Ishikawa (cell line): Measurements from ENCODE around the gene GALNTL6.
A peak's percentile ranks its signal among the peaks of the same experiment; 100 is the strongest.

ENCODE experiments used
- CEBPB ChIP-seq: IDR thresholded peaks from 2 replicates; pipeline ENCODE4 v1.6.1; 2012
- CREB1 ChIP-seq: IDR thresholded peaks from 2 replicates; pipeline ENCODE4 v1.6.1; 2012; ENCODE audit warnings: low read depth
- EGR1 ChIP-seq: IDR thresholded peaks from 2 replicates; pipeline ENCODE4 v1.6.1; 2012
- EP300 ChIP-seq: IDR thresholded peaks from 2 replicates; pipeline ENCODE4 v1.6.1; 2012; ENCODE audit warnings: borderline replicate concordance
- FOXM1 ChIP-seq: IDR thresholded peaks from 2 replicates; pipeline ENCODE4 v1.6.1; 2012; ENCODE audit warnings: low read depth, borderline replicate concordance
- NFIC ChIP-seq: IDR thresholded peaks from 2 replicates; pipeline ENCODE4 v1.6.1; 2012
- RAD21 ChIP-seq: IDR thresholded peaks from 2 replicates; pipeline ENCODE4 v1.6.1; 2012; ENCODE audit warnings: low read depth
- TAF1 ChIP-seq: IDR thresholded peaks from 2 replicates; pipeline ENCODE4 v1.6.1; 2012; ENCODE audit warnings: low read depth, mild to moderate bottlenecking
- TCF12 ChIP-seq: IDR thresholded peaks from 2 replicates; pipeline ENCODE4 v1.6.1; 2012; ENCODE audit warnings: low read depth
- TEAD4 ChIP-seq: IDR thresholded peaks from 2 replicates; pipeline ENCODE4 v1.6.1; 2012
- YY1 ChIP-seq: IDR thresholded peaks from 2 replicates; pipeline ENCODE4 v1.6.1; 2012; ENCODE audit warnings: low read depth
- ZBTB7A ChIP-seq: IDR thresholded peaks from 2 replicates; pipeline ENCODE4 v1.6.1; 2012; ENCODE audit warnings: low read depth
- TF ChIP-seq, protein P1 (sequence below): IDR thresholded peaks from 2 replicates; pipeline ENCODE4 v1.6.1; 2012
- TF ChIP-seq, protein P2 (sequence below): IDR thresholded peaks from 2 replicates; pipeline ENCODE4 v1.6.1; 2012; ENCODE audit warnings: low read depth, mild to moderate bottlenecking
- TF ChIP-seq, protein P3 (sequence below): IDR thresholded peaks from 2 replicates; pipeline ENCODE4 v1.6.1; 2012

Gene GALNTL6

DNA sequence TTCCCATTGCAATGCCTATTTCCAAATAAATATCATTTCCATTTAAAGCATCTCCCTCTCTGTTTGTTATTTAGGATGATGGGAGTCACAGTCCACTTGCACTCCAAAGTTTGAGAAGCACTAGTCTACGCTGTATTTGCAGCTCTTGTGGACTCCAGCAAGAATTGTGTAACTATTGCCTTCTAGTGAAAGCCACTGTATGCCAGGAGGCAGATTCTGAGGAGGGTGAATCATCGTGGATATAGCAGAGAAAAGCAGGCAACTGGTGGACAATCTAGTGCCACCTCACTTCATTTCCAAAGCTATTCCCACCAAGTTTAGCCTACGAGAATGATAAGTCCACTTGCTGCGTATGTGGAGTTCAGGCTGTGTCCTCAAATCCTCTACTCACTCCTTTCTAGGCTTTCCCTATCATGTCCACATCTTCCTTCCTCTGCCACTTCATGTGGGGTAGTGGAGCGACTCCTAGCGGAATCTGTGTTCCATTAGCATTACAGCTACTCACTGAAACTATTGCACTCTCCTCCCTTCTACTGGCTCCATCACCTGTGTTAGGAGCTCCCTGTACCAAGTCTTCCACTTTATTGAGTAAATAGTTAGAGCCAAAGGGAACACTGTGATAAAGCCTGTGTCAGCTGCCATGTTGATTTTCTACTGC, 853.6 kb downstream of the GALNTL6 start:
- TF ChIP-seq CREB1 (no peak), RAD21 (peak; percentile 32; the same call in 1 of the 2 replicates)

DNA sequence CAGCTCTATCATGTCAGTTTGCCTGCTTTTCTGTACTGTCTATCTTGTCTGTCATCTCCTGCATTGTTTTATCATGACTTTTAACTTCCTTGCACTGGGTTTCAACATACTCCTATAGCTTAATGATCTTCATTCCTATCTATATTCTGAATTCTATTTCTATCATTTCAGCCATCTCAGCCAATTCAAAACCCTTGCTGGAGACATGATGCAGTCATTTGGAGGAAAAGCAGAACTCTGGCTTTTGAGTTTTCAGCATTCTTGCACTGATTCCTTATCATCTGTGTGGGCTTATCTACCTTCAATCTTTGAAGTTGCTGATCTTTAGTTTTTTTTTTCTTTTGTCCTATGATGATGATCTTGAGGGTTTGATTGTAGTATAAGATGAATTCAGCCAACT, 861.6 kb downstream of the GALNTL6 start:
- TF ChIP-seq, protein P1, sequence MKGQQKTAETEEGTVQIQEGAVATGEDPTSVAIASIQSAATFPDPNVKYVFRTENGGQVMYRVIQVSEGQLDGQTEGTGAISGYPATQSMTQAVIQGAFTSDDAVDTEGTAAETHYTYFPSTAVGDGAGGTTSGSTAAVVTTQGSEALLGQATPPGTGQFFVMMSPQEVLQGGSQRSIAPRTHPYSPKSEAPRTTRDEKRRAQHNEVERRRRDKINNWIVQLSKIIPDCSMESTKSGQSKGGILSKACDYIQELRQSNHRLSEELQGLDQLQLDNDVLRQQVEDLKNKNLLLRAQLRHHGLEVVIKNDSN: no peak
- TF ChIP-seq CREB1: no peak
- TF ChIP-seq TAF1: no peak
- TF ChIP-seq TEAD4: no peak
- TF ChIP-seq YY1: no peak
- TF ChIP-seq, protein P2, sequence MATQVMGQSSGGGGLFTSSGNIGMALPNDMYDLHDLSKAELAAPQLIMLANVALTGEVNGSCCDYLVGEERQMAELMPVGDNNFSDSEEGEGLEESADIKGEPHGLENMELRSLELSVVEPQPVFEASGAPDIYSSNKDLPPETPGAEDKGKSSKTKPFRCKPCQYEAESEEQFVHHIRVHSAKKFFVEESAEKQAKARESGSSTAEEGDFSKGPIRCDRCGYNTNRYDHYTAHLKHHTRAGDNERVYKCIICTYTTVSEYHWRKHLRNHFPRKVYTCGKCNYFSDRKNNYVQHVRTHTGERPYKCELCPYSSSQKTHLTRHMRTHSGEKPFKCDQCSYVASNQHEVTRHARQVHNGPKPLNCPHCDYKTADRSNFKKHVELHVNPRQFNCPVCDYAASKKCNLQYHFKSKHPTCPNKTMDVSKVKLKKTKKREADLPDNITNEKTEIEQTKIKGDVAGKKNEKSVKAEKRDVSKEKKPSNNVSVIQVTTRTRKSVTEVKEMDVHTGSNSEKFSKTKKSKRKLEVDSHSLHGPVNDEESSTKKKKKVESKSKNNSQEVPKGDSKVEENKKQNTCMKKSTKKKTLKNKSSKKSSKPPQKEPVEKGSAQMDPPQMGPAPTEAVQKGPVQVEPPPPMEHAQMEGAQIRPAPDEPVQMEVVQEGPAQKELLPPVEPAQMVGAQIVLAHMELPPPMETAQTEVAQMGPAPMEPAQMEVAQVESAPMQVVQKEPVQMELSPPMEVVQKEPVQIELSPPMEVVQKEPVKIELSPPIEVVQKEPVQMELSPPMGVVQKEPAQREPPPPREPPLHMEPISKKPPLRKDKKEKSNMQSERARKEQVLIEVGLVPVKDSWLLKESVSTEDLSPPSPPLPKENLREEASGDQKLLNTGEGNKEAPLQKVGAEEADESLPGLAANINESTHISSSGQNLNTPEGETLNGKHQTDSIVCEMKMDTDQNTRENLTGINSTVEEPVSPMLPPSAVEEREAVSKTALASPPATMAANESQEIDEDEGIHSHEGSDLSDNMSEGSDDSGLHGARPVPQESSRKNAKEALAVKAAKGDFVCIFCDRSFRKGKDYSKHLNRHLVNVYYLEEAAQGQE: no peak
- TF ChIP-seq EGR1: no peak
- TF ChIP-seq RAD21: no peak
- TF ChIP-seq CEBPB: no peak
- TF ChIP-seq, protein P3, sequence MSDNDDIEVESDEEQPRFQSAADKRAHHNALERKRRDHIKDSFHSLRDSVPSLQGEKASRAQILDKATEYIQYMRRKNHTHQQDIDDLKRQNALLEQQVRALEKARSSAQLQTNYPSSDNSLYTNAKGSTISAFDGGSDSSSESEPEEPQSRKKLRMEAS: no peak
- TF ChIP-seq ZBTB7A: no peak
- no peak for TF ChIP-seq TCF12

DNA sequence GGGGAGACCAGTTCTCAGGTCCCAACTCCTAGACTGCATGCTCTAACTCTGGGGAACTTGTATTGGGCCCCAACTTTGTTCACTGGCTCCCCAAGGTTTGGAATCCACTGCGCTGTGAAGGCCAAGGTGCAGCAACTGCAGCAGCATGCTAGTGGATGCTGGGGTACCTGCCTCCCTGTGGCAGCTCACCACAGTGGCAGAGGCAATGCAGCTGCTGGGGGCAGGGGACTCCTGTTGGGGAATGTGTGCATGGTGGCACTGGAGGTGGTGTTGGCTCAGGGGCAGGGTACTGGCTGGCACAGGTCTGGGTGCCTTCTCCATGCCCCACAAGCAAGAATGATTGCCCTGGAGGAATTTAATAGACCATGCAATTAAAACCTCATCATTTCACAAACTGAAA, 862.0 kb downstream of the GALNTL6 start:
- TF ChIP-seq CEBPB: no peak
- no peak for TF ChIP-seq RAD21
- TF ChIP-seq FOXM1: no peak
- TF ChIP-seq CREB1: no peak
- TF ChIP-seq, protein P1: no peak
- TF ChIP-seq EP300: no peak
- TF ChIP-seq, protein P2: no peak
- no peak for TF ChIP-seq YY1
- no peak for TF ChIP-seq NFIC
- TF ChIP-seq, protein P3: no peak
- TF ChIP-seq TCF12: no peak
- no peak for TF ChIP-seq TAF1

DNA sequence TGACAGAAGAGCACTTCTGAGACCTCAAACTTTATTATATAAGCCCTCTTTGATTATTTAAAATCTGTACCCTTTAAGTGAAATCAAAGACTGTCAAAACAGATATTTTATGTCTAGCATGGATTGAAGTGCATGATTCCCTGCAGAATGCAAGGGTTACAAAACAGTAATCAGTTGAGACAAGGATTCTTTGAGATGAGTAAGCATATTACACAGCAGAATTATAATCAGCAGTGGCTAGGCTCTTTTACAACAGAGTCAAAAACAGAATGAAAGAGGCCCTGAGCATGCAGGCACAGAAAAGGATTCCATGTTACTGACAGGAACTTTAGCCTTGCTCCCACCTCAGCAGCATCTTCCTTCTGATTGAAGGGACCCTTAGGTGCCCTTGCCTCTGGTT, 867.5 kb downstream of the GALNTL6 start:
- TF ChIP-seq CREB1 (no peak), CEBPB (no peak), TEAD4 (no peak), TAF1 (no peak)
- TF ChIP-seq, protein P2: no peak

DNA sequence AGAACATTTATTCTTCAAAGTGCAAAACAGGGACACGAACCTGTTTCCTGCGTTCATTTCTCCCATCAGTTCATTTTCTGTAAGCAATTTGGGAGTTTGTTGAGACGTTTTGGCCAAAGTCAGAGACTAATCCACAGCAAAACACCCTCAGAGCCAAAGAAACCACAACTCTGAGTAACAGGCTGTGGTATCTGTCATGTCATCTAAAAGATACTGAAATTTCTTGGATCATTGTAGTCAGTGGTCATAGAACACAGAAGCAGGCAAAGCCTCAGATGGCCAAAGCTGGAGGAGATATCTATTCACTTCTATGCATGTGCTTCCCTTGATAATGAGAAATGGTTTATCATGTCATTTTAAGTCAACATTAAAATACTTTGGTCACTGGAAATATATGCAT, 869.8 kb downstream of the GALNTL6 start:
- TF ChIP-seq EGR1 (no peak), EP300 (no peak), FOXM1 (no peak), TCF12 (no peak), YY1 (no peak), ZBTB7A (no peak), NFIC (no peak), CEBPB (no peak), TEAD4 (no peak), RAD21 (no peak), CREB1 (no peak), TAF1 (no peak)
- TF ChIP-seq, protein P2: no peak
- TF ChIP-seq, protein P3: no peak
- TF ChIP-seq, protein P1: no peak
